ENCODE results near the gene TAX1BP1.
"Not testable (repeated sequence)": the region's sequence is repeated elsewhere in the genome, so short reads cannot be mapped to it uniquely, and the experiment has no call there.

The TAX1BP1 gene

DNA sequence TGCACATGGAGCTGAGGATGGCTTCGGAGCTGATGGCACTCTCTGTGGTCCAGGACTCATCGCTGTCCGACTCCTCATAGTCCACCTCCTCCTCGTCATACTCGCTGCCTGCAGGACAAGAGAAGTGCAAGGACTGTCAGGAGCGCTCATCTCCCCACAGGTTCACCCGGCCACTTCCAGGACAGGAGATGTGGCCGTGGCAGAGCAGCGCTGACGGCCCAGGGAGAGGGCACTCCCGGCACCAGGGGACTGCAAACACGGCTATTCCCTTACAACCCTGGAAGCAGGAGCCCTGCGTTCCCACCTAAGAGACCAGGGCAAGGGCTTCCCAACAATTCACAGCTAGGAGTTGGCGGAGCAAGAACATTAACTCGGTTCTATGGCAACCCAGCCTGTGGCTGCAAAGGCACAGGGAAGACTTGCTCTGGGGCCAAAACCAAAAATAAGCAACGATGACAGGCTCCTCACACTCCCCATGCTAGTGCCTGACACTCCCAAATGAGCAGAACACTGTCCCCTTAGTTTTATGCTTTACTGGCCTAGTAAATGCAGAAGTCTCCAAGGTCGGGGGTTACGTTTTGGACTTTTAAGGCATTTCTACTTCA lies 100.9 kb downstream of the TAX1BP1 start:
- in situ Hi-C loops (cut with HindIII; ENCODE audit: low sequenced_read_pairs) = no loop called here
- no peak overlapping the region for H3K4me3 ChIP-seq (ENCODE audit: low read depth, low read length)
- DNase-seq (ENCODE audit: low read depth) = no peak
- TF ChIP-seq, protein P1, sequence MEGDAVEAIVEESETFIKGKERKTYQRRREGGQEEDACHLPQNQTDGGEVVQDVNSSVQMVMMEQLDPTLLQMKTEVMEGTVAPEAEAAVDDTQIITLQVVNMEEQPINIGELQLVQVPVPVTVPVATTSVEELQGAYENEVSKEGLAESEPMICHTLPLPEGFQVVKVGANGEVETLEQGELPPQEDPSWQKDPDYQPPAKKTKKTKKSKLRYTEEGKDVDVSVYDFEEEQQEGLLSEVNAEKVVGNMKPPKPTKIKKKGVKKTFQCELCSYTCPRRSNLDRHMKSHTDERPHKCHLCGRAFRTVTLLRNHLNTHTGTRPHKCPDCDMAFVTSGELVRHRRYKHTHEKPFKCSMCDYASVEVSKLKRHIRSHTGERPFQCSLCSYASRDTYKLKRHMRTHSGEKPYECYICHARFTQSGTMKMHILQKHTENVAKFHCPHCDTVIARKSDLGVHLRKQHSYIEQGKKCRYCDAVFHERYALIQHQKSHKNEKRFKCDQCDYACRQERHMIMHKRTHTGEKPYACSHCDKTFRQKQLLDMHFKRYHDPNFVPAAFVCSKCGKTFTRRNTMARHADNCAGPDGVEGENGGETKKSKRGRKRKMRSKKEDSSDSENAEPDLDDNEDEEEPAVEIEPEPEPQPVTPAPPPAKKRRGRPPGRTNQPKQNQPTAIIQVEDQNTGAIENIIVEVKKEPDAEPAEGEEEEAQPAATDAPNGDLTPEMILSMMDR (IDR thresholded peaks at IDR 0.05; ENCODE audit: low read depth, low read length, missing control alignments) = no peak

DNA sequence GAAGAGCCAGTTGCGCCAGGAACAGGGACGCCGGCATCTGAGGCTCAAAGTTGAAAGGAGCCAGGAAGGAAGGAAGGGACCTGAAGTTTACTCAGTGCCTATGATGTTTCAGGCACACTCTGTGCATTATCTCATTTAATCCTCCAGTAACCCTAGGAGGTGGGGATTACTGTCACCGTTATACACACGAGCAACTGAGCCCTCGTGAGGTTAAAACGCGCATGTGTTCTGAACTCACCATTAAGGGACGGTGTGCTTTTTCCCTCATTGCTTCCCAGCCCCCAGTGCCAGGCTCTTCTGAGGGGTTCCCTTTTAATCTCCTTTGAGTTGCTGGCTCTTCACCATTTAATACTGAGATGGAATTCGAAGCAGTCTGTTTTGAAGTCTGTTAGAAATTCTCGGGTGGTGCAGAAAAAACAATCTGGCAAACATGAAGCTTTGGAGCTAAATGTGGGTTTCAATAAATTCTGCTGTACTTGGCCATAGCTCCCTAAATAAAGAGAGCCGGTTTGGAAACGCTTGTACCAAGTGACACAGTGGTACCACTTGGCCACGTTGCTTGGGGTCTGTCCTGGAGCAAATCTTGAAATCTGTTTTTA lies 102.2 kb downstream of the TAX1BP1 start:
- no peak for DNase-seq (ENCODE audit: low read depth)
- TF ChIP-seq, protein P1 (IDR thresholded peaks at IDR 0.05; ENCODE audit: low read depth, low read length, missing control alignments) = no peak
- in situ Hi-C loops (cut with HindIII; ENCODE audit: low sequenced_read_pairs) = no loop called here
- H3K4me3 ChIP-seq (ENCODE audit: low read depth, low read length) = no peak overlapping the region

DNA sequence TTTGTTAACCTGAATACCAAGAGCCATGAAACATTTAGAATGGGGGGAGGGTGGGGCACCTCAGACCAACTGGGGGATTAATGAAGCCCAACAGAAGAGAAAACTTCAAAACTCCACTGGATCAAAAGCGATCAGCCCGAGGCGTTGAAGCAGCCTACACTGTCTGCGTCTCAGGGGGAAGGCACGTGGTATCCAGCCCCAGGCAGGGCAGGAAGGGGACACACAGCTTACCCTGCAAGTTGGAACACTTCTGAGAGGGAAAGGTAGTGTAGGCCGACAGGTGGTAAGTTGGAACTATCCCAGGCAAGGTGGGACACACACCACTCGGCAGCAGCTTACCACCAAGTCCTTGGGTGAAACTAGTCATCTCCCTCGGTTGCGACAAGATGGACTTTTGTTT lies 102.9 kb downstream of the TAX1BP1 start:
- in situ Hi-C loops (cut with HindIII; ENCODE audit: low sequenced_read_pairs) = no loop called here
- TF ChIP-seq, protein P1 (IDR thresholded peaks at IDR 0.05; ENCODE audit: low read depth, low read length, missing control alignments) = no peak
- H3K4me3 ChIP-seq (ENCODE audit: low read depth, low read length) = no peak overlapping the region
- no peak for DNase-seq (ENCODE audit: low read depth)

DNA sequence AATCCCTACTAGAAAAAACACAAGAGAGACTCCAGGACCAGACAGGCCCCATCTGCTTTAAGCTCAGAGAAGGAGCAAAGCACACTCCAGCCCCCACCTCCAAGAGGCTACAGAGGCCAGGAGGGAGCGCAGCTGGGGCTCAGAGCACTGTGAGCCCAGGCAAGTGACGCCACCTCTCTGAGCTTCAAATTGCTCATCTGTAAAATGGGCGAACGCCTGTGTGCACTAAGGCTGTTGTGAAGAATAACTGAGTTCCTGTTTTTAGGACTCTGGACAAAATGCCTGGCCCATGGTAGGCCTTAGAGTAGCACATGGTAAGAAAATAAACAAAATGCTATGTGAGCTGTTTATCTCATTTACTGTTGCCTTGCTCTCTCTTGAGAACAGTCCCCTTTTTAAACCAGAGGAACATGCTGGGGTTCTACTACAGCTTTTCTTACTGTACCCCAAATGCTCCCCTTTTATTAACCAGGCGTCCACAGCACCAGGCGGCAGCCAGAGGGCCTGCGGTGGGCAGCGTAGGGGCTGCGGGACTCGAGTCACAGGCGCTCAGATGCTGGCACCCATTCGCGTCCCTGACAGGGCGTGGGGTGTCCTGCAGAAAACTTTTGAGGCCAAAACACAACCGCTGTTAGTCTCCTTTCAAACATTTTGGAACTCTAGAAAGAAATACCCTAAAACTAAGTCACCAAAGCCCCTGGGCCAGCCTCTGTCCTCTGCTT lies 103.8 kb downstream of the TAX1BP1 start:
- TF ChIP-seq, protein P1 (IDR thresholded peaks at IDR 0.05; ENCODE audit: low read depth, low read length, missing control alignments) = no peak
- in situ Hi-C loops (cut with HindIII; ENCODE audit: low sequenced_read_pairs) = no loop called here
- H3K4me3 ChIP-seq (ENCODE audit: low read depth, low read length) = no peak overlapping the region
- no peak for DNase-seq (ENCODE audit: low read depth)

DNA sequence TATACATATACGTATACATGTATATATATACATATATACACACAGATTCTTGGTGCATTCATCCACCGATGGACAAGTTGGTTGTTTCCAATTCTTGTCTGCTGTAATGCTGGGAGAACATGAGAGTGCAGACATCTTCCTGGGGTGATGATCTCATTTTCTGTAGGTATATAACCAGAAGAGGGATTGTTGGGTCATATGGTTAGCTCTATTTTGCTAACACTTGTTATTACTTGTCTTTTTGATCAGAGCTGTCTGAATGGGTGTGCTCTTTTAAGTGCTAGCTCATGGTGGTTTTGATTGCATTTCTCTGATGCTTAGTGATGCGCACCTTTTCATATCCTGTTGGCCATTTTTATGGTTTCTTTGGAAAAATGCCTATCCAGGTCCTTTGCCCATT lies 106.4 kb downstream of the TAX1BP1 start:
- TF ChIP-seq, protein P1 (IDR thresholded peaks at IDR 0.05; ENCODE audit: low read depth, low read length, missing control alignments) = no peak
- DNase-seq (ENCODE audit: low read depth) = no peak
- H3K4me3 ChIP-seq (ENCODE audit: low read depth, low read length) = no peak overlapping the region
- in situ Hi-C loops (cut with HindIII; ENCODE audit: low sequenced_read_pairs) = no loop called here

DNA sequence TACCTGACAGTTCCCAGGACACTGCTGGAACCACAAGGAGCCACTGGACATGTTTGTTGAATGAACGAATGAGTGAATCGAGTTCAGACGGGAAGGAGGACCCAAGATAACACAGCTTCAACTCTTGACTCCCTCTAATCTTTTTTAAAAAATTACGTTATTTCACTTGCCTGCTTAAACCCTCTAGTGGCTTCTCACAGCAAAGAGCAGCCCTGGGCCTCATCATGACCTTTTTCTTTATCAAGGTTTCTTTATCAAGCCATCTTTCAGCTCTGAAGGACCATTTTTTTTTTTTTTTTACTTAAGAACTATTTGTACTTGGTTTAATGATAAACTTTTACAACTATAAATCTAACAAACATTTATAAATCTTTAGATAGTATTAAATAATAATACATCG lies 110.6 kb downstream of the TAX1BP1 start:
- DNase-seq (ENCODE audit: low read depth) = no peak
- TF ChIP-seq, protein P1 (IDR thresholded peaks at IDR 0.05; ENCODE audit: low read depth, low read length, missing control alignments) = no peak
- in situ Hi-C loops (cut with HindIII; ENCODE audit: low sequenced_read_pairs) = no loop called here
- no peak overlapping the region for H3K4me3 ChIP-seq (ENCODE audit: low read depth, low read length)

DNA sequence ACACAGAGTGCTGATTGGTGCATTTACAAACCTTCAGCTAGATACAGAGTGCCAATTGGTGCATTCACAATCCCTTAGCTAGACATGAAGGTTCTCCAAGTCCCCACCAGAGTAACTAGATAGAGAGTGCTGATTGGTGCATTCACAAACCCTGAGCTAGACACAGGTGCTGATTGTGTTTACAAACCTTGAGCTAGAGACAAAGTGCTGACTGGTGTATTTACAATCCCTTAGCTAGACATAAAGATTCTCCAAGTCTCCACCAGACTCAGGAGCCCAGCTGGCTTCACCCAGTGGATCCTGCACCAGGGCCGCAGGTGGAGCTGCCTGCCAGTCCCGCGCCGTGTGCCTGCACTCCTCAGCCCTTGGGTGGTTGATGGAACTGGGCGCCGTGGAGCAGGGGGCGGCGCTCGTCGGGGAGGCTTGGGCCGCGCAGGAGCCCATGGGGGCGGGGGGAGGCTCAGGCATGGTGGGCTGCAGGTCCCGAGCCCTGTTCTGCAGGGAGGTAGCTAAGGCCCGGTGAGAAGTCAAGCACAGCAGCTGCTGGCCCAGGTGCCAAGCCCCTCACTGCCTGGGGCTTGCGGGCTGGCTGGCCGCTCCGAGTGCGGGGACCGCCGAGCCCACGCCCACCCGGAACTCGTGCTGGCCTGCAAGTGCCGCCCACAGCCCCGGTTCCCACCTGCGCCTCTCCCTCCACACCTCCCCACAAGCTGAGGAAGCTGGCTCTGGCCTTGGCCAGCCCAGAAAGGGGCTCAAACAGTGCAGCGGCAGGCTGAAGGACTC lies 116.9 kb downstream of the TAX1BP1 start:
- H3K4me3 ChIP-seq (ENCODE audit: low read depth, low read length); in situ Hi-C loops (cut with HindIII; ENCODE audit: low sequenced_read_pairs); DNase-seq (ENCODE audit: low read depth): not testable (repeated sequence)
